Kidney capillary endothelial cell (primary cell): ENCODE data around the gene OR2H2.
A peak's percentile ranks its signal among the peaks of the same experiment; 100 is the strongest.

Experiments
- DNase-seq: peaks from one replicate; pipeline ENCODE4 v3.0.0-alpha.2; 2018; ENCODE audit warnings: low spot score

Gene OR2H2

DNA sequence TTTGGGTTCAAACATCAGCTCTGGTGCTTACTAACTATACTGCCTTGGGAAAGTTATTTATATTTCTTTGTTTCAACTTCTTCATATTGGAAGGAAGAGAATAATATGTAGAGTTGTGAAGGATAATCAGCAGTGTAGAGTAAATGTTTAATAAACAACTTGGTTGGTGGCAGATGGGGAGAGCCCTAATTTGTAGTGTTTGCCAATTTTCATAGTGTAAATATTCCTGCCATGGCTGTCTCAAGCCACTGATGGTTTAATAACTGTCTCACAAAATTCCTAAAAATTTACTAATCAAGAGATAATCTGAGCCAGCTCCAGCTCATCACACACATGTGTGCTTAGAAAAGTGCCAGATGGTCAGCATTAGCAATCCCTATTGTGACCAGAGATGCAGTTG is at the start of gene OR2H2:
TSS of gene OR2H2 (plus strand) at position 301 of the 400 bp plus-strand sequence. CDS start 2,824 bp downstream, outside the sequence.
- DNase-seq: no peak

DNA sequence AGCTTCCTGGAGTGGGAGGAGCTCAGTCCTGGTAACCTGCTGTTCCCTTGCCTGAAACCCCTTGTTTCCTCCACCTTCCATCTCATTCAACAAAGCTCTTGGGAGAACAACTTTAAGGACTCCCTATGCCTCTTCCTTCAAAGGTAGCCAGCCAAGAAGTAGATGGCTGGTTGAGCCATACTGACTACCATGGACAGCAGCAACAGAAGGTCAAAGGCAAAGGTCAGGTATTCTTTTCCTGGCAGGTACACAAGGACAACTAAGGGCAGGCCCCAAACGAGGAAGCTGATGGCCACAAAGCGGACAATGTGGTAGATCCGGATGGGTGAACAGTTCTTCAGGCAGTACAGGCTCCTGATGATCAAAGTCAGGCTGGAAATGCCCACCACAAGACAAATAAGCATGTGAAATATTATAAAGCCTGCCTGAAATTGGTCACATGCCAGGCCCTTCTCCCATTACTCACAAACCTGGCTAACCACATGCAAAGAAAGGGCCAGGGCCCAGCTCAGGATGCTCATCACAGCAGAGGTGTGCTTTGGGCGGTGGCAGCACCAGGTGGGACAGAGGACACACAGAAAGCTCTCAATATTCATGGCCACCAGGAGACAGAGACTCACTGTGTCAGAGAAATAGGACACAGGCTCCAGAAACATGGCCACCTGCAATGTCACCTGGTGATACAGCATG is 47.1 kb upstream of the OR2H2 start:
- DNase-seq: no peak

- DNase-seq: no peak
Measured at GRCh38 chr6:29547573-29547972, 37.3 kb upstream of the OR2H2 start.

DNA sequence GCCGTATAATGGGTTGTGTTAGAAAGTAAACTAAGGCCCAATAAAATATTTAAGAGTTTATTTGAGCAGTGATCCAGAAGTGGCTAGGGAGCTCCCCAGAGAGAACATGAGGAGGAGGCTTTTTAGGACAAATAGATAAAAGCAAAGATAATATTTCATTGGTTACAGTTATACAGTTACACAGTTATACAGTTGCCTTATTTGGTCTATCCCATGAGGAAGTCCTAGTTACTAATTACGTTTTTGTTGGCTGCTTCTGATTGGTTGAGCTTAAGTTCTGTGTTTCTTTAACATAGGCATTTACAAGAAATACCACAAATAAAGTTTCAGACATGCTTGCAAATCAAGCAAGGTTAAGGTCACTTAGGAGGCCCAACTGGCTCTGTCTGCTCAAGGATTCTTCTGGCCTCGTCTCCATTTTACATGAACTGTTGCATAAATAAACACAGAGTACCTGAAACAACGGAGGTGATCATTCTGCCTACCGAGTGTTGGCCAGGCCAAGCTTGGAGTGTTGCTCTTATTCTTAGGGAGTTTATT is 32.3 kb upstream of the OR2H2 start:
- no peak for DNase-seq

DNA sequence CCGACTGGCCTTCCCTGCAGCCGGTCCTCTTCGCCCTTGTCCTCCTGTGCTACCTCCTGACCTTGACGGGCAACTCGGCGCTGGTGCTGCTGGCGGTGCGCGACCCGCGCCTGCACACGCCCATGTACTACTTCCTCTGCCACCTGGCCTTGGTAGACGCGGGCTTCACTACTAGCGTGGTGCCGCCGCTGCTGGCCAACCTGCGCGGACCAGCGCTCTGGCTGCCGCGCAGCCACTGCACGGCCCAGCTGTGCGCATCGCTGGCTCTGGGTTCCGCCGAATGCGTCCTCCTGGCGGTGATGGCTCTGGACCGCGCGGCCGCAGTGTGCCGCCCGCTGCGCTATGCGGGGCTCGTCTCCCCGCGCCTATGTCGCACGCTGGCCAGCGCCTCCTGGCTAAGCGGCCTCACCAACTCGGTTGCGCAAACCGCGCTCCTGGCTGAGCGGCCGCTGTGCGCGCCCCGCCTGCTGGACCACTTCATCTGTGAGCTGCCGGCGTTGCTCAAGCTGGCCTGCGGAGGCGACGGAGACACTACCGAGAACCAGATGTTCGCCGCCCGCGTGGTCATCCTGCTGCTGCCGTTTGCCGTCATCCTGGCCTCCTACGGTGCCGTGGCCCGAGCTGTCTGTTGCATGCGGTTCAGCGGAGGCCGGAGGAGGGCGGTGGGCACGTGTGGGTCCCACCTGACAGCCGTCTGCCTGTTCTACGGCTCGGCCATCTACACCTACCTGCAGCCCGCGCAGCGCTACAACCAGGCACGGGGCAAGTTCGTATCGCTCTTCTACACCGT is 31.5 kb upstream of the OR2H2 start:
- DNase-seq: no peak

GRCh38 chr6:29554764-29555163 is 30.2 kb upstream of the OR2H2 start:
- no peak for DNase-seq

DNA sequence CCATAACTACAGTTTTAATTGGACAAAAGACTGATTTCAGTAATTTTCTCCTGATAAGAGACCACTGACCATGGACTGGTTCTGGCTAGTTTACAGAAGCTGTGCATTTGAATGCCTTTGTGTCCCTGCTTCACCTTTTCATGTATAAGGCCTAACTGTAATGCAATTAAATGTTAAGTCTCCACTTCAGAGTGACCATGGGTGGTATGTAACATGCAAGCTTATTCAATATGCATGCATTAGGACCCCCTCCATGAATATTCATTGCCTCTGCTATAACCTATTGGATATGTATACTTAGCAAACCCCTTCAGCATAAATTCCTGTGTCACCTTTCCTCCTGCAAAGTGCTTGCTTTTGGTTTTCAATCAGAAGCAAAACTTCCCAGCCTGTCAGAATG is 27.6 kb upstream of the OR2H2 start:
- no peak for DNase-seq

DNA sequence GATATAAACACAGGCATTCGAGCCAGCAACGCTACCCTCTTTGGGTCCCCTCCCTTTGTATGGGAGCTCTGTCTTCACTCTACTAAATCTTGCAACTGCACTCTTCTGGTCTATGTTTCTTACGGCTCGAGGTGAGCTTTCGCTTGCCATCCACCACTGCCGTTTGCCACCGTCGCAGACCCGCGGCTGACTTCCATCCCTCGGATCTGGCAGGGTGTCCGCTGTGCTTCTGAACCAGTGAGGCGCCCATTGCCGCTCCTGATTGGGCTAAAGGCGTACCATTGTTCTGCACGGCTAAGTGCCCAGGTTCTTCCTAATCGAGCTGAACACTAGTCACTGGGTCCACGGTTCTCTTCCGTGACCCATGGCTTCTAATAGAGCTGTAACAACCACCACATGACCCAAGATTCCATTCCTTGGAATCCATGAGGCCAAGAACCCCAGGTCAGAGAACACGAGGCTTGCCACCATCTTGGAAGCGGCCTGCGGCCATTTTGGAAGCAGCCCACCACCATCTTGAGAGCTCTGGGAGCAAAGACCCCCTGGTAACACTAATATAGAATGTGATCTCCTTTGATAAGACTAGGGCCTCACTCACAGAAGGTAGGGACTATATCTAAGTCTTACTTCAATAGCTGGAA is 26.4 kb upstream of the OR2H2 start:
- DNase-seq: no peak

GRCh38 chr6:29559524-29560287 is 25.2 kb upstream of the OR2H2 start, which contains the start of gene UBD:
UBD (minus strand) TSS chr6:29559732; CDS start chr6:29559701, 31 bp downstream.
- DNase-seq: no peak

GRCh38 chr6:29561091-29561490 is 23.8 kb upstream of the OR2H2 start:
- DNase-seq: no peak

- DNase-seq: no peak
Measured at GRCh38 chr6:29561606-29562181, 23.2 kb upstream of the OR2H2 start.

DNA sequence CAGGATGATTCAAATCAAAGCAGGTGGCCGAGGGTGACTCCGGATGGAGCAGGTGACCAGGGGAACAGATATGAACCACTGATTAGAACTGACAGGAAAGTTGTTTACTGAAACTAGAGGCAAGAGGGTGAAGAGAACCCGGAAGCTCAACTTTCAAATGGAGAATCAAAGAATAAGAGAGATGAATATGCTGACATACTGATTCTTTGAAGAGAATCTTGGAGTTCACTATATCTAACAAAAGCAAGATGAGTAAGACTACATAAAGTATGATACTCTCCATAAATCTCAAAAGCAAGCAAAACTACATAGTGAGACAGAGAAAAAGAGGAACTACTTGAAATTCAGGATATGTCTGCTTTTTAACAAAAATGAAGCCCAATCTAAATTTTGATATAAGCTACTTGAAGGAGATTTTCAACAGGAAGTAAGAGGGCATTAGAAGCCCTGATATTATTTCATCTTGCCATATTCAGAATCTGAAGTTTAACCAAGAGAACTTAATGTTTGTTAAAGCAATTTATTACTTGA is 21.4 kb upstream of the OR2H2 start:
- DNase-seq: no peak

GRCh38 chr6:29564875-29565274 is 20.0 kb upstream of the OR2H2 start:
- DNase-seq: no peak

DNA sequence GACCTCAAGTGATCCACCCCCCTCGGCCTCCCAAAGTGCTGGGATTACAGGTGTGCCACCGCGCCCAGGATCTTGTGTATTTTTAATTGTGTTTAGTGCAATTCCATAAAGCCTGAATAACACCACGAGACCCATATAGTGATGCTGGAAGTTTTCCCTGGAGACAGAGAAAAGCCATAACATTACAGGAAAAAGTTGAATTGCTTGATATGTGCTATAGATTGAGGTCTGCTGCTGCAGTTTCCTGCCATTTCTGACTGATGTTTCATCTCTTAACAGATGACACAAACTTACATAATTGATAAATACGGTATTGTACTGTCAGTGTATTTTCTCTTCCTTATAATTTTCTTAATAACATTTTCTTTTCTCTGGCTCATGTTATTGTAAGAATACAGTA is 18.1 kb upstream of the OR2H2 start:
- DNase-seq: no peak

GRCh38 chr6:29567541-29567940 is 17.4 kb upstream of the OR2H2 start:
- no peak for DNase-seq

DNA sequence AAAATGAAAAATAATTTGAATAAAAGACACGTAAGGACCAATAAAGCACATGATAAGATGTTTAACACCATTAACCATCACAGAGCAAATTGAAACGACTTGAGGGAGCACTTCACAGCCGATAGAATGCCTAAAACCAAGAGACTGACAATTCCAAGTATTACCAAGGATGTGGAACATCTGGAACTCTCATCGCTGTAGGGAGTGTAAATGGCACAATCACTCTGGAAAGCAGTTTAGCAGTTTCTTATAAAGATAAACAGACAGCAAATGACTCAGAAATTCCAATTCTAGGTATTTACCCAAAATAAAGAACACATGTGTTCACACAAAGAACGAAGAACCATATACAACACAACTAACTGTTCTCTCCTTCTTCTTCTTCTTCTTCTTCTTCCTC is 16.9 kb upstream of the OR2H2 start:
- DNase-seq: no peak

GRCh38 chr6:29576056-29576455 is 8.9 kb upstream of the OR2H2 start:
- DNase-seq: no peak

GRCh38 chr6:29577544-29577943 is 7.4 kb upstream of the OR2H2 start:
- no peak for DNase-seq

- peak; percentile 36 for DNase-seq
Measured at GRCh38 chr6:29589423-29590048, 4.6 kb downstream of the OR2H2 start.

GRCh38 chr6:29590218-29590808 is 5.4 kb downstream of the OR2H2 start:
- no peak for DNase-seq
